Amniotic stem cell (primary cell): ENCODE results near the gene OLA1.
A peak's percentile ranks its signal among the peaks of the same experiment; 100 is the strongest.

Experiments used
- DNase-seq: peaks from one replicate; lab custom pipeline; 2025; lab: John Stamatoyannopoulos, UW

The OLA1 gene

GRCh38 chr2:174062934-174063333, 185.4 kb downstream of the OLA1 start:
- DNase-seq: no peak

- no peak for DNase-seq
These were observed 188.5 kb downstream of the OLA1 start for GRCh38 chr2:174059884-174060244.

DNA sequence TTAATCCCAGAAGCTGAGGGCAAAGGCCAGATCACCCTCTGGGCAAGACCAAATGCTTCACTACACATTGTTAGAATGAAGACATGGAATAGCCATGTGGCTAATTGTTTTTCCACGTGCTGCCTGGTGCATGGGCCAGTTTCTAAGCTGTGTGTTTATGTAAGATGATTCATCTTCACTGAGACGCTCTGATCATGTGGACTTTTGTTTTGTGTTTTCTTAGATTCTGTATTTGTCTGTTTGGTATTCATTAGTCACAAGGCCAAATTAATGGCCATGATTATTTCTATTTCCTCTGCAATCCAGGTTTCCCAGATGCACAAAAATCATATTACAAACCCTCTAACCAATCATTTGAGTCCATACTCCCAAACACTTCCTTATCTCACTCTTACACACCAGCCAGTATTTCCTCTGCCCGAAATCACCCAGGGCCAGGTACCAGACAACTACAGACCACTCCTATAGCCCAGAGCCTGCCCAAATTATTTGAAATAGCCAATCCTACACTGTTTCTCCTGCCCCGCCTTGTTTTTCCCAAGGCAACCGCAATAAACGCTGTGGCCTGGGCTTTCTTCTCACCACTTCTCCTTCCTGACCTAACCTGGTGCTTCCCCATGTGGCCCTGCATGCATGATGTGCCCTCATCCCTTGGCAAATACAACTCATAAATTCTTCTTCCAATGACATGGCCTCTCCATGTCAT, 189.0 kb downstream of the OLA1 start:
- DNase-seq: no peak

DNA sequence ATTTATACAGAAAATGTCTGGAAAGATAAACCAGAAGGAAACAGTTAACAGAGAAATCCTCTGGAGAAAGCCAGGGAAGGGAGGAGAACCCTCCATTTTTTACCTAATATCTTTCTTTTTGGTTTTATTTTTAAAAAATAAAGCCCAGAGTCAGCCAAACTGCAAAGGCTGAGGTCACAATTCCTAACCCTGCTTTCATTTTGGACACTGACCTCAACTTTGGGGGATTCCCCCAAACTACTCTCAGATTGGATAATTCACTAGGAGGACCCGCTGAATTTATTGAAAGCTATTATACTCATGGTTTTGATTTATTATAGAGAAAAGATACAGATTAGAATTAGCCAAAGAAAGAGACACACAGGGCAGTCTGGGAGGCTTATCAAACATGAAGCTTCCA, 189.9 kb downstream of the OLA1 start:
- no peak for DNase-seq

GRCh38 chr2:174058026-174058425, 190.3 kb downstream of the OLA1 start:
- DNase-seq: no peak

- no peak for DNase-seq
These were observed 193.4 kb downstream of the OLA1 start for GRCh38 chr2:174054926-174055325.

DNA sequence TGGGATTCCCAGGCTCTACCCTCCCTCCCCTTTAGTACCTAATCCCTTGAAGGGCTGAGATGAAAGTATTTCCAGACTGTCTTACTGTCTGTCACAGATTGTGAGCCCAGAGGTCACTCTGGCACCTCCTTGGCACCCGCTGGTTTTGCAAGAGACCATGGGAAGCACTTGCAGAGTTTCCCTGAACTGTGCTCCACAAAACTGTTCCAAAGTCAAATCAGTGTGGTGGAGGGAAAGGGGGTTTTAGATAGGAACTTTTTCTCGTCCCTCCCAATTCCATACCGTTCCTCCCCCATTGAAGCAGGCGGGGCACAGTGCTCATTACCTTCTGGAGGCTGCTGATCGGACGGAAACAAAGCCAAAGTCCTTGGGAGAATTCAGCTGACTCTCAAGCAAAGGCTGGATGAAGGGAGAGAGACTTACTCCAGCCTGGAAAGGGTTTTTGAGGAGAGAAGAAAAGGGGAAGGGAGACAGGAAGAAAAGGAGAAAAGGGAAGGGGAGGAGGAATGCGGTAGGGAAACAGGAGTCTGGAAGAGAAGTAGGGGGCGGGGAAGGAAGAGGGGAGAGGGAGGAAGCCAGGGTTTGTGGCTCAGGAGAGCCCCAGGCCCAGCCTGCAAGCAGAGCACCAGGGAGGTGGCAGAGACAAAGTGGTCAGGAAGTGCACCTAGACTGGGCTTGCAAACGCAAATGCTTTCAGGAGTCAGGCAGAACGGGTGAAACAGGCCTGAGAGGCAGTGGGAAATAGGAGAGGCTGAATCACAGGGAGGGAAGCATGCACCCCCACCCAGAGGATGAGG, 194.8 kb downstream of the OLA1 start:
- no peak for DNase-seq

DNA sequence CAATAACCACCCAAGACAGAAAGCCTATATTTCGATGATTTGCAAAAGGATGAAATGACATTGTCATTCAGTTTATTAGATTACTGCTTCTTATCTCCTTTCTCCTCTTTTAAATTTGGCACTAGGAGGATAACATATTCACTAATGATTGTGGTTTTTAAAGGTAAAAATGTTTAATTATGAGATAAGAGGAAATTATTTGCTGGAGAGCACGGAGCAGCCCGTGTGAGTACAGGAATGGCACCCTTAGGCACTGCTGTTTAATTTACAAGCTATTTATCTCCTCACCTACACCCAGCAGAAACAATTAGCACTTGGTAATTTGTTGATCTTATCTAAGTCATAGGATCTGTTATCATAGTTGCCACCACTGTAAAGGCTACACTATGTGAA, 195.8 kb downstream of the OLA1 start:
- no peak for DNase-seq

DNA sequence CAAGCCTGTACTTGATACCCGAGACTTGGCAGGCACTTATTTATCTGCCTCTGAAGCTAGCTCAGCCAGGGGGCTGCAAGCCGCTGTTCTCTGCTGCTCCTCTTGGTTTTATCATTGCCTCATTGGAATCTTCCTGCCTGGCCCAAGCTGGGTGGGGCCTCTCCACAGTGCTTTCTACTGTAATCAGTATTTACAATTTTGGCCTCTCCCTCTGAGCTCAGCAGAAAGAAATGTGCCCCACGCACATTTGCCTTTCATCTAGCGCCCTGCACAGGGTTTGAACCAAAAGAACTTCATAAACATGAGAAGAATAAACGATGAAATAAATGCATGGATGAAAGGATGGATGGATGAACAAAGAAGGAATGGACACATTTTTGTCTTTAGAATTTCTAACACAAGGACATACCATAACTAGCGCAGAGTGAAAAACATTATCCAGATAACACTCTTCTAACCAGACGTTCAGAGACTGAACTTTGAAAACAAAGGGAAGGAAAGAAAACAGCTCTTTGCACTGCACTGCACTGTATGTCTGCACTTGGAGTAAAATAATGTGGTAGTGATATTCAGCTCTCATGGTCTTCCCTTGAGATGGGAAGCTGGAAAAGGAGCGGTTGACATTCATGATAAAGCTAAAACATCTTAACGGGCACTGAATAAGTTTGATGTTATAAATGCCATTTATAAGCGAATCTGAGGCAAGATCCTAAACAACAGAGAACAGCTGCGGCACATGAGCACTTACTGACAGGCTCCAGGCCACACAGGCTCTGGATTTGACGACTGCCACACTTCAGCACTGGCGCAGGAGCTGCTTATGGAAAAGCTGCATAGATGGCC, 196.4 kb downstream of the OLA1 start:
- DNase-seq: no peak

DNA sequence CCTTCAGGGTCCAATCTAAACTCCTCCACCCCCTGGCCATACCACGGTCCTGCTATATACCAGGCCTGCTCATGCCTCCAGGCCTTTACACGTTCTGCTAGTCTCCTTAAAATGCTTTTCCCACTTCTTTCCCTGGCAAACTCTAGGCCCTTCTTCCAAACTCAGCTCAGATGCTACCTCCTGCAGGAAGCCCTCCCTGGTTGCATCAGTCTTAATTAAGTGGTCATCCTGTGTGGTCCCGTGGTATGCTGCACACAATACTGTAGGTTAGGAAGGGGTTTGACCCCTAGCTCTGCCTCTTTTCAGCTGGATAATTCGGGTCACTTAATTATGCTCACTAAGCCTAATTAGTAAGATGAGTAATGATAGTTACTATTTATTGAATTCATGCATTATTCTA, 197.3 kb downstream of the OLA1 start:
- DNase-seq: no peak

DNA sequence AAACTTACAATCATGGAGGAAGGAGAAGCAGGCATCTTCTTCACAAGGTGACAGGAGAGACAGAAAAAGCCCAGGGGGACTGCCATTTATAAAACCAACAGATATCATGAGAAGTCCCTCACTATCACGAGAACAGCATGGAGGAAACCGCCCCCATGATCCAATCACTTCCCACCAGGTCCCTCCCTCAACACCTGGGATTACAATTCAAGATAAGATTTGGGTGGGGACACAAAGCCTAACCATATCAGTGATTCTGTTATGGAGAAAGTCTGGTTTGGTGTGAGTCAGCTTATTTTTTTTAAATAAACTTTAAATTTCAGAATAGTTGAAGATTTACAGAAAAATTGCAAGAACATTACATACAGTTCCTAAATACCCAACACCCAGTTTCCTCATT, 198.4 kb downstream of the OLA1 start:
- no peak for DNase-seq

GRCh38 chr2:174048243-174048642, 200.1 kb downstream of the OLA1 start:
- no peak for DNase-seq

DNA sequence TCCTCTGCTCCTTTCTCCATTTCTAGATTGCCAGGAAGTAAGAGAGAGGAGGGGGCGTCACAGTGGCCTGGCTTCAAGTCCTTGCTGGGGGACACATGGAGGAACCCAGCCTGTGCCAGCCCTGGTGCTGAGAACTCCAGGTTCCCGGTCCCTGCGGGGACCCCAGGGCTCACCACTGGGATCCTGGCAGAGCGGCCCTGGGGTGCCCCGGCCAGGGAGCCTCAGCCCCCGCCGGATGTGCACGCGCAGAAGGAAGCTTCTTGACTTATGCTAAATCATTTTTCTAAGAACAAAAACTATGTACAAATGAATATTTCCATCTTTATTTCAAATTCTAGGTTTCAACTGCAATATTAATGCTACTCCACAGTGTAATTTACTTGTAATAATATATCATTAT, 200.6 kb downstream of the OLA1 start:
- DNase-seq: no peak

DNA sequence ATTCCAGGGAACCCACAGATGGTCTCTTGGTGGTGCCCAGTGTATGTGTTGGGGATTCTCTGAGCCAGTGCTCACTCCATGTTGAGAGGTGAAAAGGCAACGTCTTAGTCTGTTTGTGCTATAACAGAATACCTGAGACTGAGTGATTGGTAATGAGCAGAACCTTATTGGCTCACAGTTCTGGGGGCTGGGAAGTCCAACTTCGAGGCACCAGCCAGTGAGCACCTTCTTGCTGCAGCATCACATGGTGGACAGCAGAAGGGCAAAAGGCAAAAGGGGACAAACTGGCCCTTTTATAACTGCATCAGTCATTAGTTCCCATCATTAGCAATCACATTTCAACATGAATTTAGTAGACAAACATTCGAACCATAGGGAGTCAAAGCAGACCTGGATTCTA, 202.2 kb downstream of the OLA1 start:
- no peak for DNase-seq

GRCh38 chr2:174044556-174044955, 203.8 kb downstream of the OLA1 start:
- no peak for DNase-seq

DNA sequence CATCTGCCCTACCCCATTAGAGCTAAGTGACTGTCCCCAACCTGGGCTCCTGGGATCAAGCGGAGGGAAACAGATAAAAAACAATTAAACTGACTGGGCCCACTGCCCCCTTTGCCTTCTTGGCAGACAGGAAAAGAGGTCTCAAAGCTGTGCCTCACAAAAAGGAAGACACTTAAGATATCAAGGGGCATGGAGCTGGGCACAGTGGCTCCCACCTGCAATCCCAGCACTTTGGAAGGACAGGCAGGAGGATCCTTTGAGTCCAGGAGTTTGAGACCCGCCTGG, 208.0 kb downstream of the OLA1 start:
- DNase-seq: no peak

DNA sequence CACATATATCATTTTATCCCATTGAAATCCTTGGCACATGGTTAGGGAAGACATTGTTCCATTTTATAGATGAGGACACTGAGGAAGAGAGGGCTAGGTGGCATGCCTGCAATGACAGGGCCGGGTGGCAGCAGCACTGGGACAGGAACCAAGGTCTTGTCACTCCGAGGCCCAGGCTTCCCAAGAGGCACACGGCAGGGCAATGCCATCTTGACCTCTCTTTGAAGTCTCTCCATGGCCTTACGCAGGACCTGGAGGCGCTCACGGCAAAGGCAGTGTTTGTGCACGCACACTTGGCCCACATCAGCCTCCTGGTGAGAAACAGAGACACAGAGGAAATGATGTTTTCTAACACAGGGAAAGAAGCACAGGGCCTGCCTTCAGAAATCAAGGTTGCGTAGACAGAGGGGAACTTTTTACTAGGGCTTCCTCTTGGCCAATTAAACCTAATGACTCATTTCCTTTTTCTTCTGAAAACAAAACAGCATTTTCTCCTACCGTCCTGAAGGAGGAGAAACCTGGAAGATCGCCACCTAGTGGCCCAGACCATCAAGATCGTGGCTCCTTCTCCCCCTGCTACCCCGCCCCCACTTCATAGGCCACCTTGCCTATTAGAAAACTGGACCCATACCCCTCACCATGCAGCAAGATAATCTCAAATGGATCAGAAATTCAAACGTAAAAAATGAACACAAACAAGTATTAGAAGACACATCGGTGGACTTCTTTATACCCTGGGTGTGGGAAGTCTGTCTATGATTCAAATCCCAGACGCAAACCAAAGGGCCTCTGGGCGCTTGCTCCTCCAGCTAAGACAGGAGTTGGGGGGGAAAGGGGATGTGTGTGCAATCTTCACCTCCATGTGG, 208.5 kb downstream of the OLA1 start:
- DNase-seq: peak; percentile 87

GRCh38 chr2:174038462-174038861, 209.9 kb downstream of the OLA1 start:
- DNase-seq: no peak

- DNase-seq: no peak
These were observed 211.5 kb downstream of the OLA1 start for GRCh38 chr2:174036825-174037224.

DNA sequence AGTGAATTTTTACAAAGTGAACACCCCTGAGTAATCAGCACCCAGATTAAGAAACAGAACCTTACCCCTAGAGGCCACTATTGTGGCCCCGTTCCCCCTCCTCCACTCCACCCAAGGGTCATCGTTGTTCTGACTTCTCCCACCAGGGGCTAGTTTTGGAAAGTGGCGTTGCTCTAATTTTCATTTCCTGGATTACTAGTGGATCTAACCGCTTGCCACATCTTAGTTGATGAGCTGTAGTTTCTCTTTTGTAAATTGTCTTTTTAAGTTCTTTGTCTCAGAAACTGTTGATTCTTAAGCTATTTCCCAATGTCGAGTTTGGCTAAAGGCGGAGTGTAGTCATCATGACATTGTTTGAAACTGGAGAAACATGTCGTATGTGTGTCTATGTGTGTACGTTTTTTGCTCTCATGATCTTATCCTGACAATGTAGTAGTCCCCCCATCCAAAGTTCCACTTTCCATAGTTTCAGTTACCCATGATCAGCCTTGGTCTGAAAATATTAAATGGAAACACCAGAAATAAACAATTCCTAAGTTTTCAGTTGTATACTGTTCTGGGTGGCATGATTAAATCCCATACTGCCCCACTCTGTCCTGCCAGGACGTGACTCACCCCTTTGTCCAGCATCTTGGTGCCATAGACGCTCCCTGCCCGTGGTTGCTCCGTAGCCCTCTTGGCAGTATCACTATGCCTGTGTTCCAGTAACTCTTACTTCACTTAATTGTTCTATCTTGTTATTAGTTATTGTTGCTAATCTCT, 212.2 kb downstream of the OLA1 start:
- DNase-seq: no peak

GRCh38 chr2:174035117-174035635, 213.2 kb downstream of the OLA1 start:
- no peak for DNase-seq
